ENCODE results near the gene MACROD2.
"Not testable (repeated sequence)": the region's sequence is repeated elsewhere in the genome, so short reads cannot be mapped to it uniquely, and the experiment has no call there.

The MACROD2 gene

GRCh38 chr20:14210146-14210545 lies 214.8 kb downstream of the MACROD2 start:
- Histone ChIP-seq H3K27ac (ENCODE audit: low read length) (no peak overlapping the region), H3K4me3 (ENCODE audit: low read length in 2 of 2) (no peak overlapping the region), H3K4me1 (ENCODE audit: control insufficient read depth, insufficient read depth, low read length) (no peaks in the 10 kb centered on the region), H3K36me3 (ENCODE audit: control insufficient read depth in 2 of 2, insufficient read depth in 2 of 2, low read length in 2 of 2) (no peaks in the 10 kb centered on the region), H3K9me3 (ENCODE audit: control insufficient read depth in 2 of 2, low read length in 2 of 2) (no peaks in the 10 kb centered on the region), H3K9ac (ENCODE audit: low read length in 2 of 2) (no peak overlapping the region), H3K27me3 (ENCODE audit: control insufficient read depth in 1 of 2, insufficient read depth in 2 of 2, low read length in 2 of 2) (no peaks in the 10 kb centered on the region)

- H3K27ac ChIP-seq (ENCODE audit: low read length): no peak overlapping the region
- no peaks in the 10 kb centered on the region for H3K27me3 ChIP-seq (ENCODE audit: control insufficient read depth in 1 of 2, insufficient read depth in 2 of 2, low read length in 2 of 2)
- no peaks in the 10 kb centered on the region for H3K4me1 ChIP-seq (ENCODE audit: control insufficient read depth, insufficient read depth, low read length)
- no peaks in the 10 kb centered on the region for H3K36me3 ChIP-seq (ENCODE audit: control insufficient read depth in 2 of 2, insufficient read depth in 2 of 2, low read length in 2 of 2)
- H3K4me3 ChIP-seq (ENCODE audit: low read length in 2 of 2): no peak overlapping the region
- no peaks in the 10 kb centered on the region for H3K9me3 ChIP-seq (ENCODE audit: control insufficient read depth in 2 of 2, low read length in 2 of 2)
- no peak overlapping the region for H3K9ac ChIP-seq (ENCODE audit: low read length in 2 of 2)
Observed at GRCh38 chr20:14214046-14214445, 218.7 kb downstream of the MACROD2 start.

GRCh38 chr20:14215880-14216279 lies 220.6 kb downstream of the MACROD2 start:
- not testable (repeated sequence) for H3K36me3 ChIP-seq (ENCODE audit: control insufficient read depth in 2 of 2, insufficient read depth in 2 of 2, low read length in 2 of 2); H3K4me1 ChIP-seq (ENCODE audit: control insufficient read depth, insufficient read depth, low read length); H3K9ac ChIP-seq (ENCODE audit: low read length in 2 of 2); H3K27ac ChIP-seq (ENCODE audit: low read length); H3K9me3 ChIP-seq (ENCODE audit: control insufficient read depth in 2 of 2, low read length in 2 of 2); H3K4me3 ChIP-seq (ENCODE audit: low read length in 2 of 2); H3K27me3 ChIP-seq (ENCODE audit: control insufficient read depth in 1 of 2, insufficient read depth in 2 of 2, low read length in 2 of 2)

DNA sequence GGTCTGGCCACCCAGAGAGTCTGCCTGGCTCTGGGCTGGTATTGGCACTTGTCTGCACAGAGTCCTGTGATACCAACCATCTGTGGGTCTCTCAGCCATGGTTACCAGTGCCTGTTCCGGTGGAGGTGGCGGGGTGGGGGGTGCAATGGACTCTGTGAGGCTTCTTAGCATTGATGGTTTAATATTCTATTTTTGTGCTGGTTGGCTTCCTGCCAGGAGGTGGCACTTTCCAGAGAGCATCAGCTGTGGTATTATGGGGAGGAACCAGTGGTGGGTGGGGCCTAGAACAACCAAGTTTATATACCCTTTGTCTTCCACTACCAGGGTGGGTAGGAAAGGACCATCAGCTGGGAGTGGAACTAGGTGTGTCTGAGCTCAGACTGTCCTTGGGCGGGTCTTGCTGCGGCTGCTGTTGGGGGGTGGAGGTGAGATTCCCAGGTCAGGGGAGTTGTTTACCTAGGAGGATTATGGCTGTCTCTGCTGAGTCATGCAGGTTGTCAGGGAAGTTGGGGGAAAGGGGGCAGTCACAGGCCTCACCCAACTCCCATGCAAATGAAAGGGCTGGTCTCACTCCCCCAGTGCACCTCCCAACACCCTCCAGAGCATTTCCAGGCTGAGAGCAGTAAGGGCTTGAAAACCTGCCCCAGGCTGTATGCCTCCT lies 224.6 kb downstream of the MACROD2 start:
- no peaks in the 10 kb centered on the region for H3K36me3 ChIP-seq (ENCODE audit: control insufficient read depth in 2 of 2, insufficient read depth in 2 of 2, low read length in 2 of 2)
- H3K4me3 ChIP-seq (ENCODE audit: low read length in 2 of 2): no peak overlapping the region
- H3K9me3 ChIP-seq (ENCODE audit: control insufficient read depth in 2 of 2, low read length in 2 of 2): no peaks in the 10 kb centered on the region
- no peaks in the 10 kb centered on the region for H3K27me3 ChIP-seq (ENCODE audit: control insufficient read depth in 1 of 2, insufficient read depth in 2 of 2, low read length in 2 of 2)
- no peak overlapping the region for H3K9ac ChIP-seq (ENCODE audit: low read length in 2 of 2)
- no peak overlapping the region for H3K27ac ChIP-seq (ENCODE audit: low read length)
- no peaks in the 10 kb centered on the region for H3K4me1 ChIP-seq (ENCODE audit: control insufficient read depth, insufficient read depth, low read length)

GRCh38 chr20:14220986-14221385 lies 225.7 kb downstream of the MACROD2 start:
- Histone ChIP-seq H3K9me3 (ENCODE audit: control insufficient read depth in 2 of 2, low read length in 2 of 2) (no peaks in the 10 kb centered on the region), H3K9ac (ENCODE audit: low read length in 2 of 2) (no peak overlapping the region), H3K36me3 (ENCODE audit: control insufficient read depth in 2 of 2, insufficient read depth in 2 of 2, low read length in 2 of 2) (no peaks in the 10 kb centered on the region)

GRCh38 chr20:14223806-14224205 lies 228.5 kb downstream of the MACROD2 start:
- Histone ChIP-seq H3K9ac (ENCODE audit: low read length in 2 of 2) (no peak overlapping the region), H3K4me1 (ENCODE audit: control insufficient read depth, insufficient read depth, low read length) (no peaks in the 10 kb centered on the region), H3K27me3 (ENCODE audit: control insufficient read depth in 1 of 2, insufficient read depth in 2 of 2, low read length in 2 of 2) (no peaks in the 10 kb centered on the region), H3K36me3 (ENCODE audit: control insufficient read depth in 2 of 2, insufficient read depth in 2 of 2, low read length in 2 of 2) (no peaks in the 10 kb centered on the region), H3K9me3 (ENCODE audit: control insufficient read depth in 2 of 2, low read length in 2 of 2) (no peaks in the 10 kb centered on the region), H3K4me3 (ENCODE audit: low read length in 2 of 2) (no peak overlapping the region), H3K27ac (ENCODE audit: low read length) (no peak overlapping the region)

More at GRCh38 chr20:14220986-14221385, 225.7 kb downstream of the MACROD2 start:
- no peak overlapping the region for H3K4me3 ChIP-seq (ENCODE audit: low read length in 2 of 2)
- no peaks in the 10 kb centered on the region for H3K27me3 ChIP-seq (ENCODE audit: control insufficient read depth in 1 of 2, insufficient read depth in 2 of 2, low read length in 2 of 2)
- H3K27ac ChIP-seq (ENCODE audit: low read length): no peak overlapping the region
- no peaks in the 10 kb centered on the region for H3K4me1 ChIP-seq (ENCODE audit: control insufficient read depth, insufficient read depth, low read length)

GRCh38 chr20:14226051-14227049 lies 231.0 kb downstream of the MACROD2 start:
- not testable (repeated sequence) for H3K27ac ChIP-seq (ENCODE audit: low read length)
- H3K9ac ChIP-seq (ENCODE audit: low read length in 2 of 2): peak overlapping the region; percentile 7 to 23

DNA sequence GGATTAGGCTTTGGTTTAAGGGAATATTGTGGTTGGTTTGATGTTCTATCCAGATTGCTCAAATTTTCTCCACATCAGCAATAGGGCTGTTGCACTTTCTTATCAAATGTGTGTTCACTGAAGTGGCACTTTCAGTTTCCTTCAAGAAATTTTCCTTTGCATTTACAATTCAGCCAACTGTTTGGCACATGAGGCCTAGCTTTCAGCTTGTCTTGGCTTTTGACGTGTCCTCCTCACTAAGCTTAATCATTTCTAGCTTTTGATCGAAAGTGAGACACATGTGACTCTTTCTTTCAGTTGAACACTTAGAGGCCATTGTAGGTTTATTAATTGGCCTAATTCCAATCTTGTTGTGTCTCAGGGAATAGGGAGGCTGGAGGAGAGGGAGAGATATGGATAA lies 237.3 kb downstream of the MACROD2 start:
- Histone ChIP-seq H3K9me3 (ENCODE audit: control insufficient read depth in 2 of 2, low read length in 2 of 2) (no peaks in the 10 kb centered on the region), H3K36me3 (ENCODE audit: control insufficient read depth in 2 of 2, insufficient read depth in 2 of 2, low read length in 2 of 2) (no peaks in the 10 kb centered on the region), H3K9ac (ENCODE audit: low read length in 2 of 2) (no peak overlapping the region), H3K27ac (ENCODE audit: low read length) (no peak overlapping the region), H3K27me3 (ENCODE audit: control insufficient read depth in 1 of 2, insufficient read depth in 2 of 2, low read length in 2 of 2) (no peaks in the 10 kb centered on the region), H3K4me3 (ENCODE audit: low read length in 2 of 2) (no peak overlapping the region), H3K4me1 (ENCODE audit: control insufficient read depth, insufficient read depth, low read length) (no peaks in the 10 kb centered on the region)

More at GRCh38 chr20:14226051-14227049, 231.0 kb downstream of the MACROD2 start:
- H3K9me3 ChIP-seq (ENCODE audit: control insufficient read depth in 2 of 2, low read length in 2 of 2); H3K4me1 ChIP-seq (ENCODE audit: control insufficient read depth, insufficient read depth, low read length); H3K36me3 ChIP-seq (ENCODE audit: control insufficient read depth in 2 of 2, insufficient read depth in 2 of 2, low read length in 2 of 2); H3K27me3 ChIP-seq (ENCODE audit: control insufficient read depth in 1 of 2, insufficient read depth in 2 of 2, low read length in 2 of 2): not testable (repeated sequence)
- H3K4me3 ChIP-seq (ENCODE audit: low read length in 2 of 2): peak overlapping the region; percentile 31 to 74

- H3K27me3 ChIP-seq (ENCODE audit: control insufficient read depth in 1 of 2, insufficient read depth in 2 of 2, low read length in 2 of 2): no peaks in the 10 kb centered on the region
- no peaks in the 10 kb centered on the region for H3K9me3 ChIP-seq (ENCODE audit: control insufficient read depth in 2 of 2, low read length in 2 of 2)
- no peaks in the 10 kb centered on the region for H3K4me1 ChIP-seq (ENCODE audit: control insufficient read depth, insufficient read depth, low read length)
- no peak overlapping the region for H3K4me3 ChIP-seq (ENCODE audit: low read length in 2 of 2)
- H3K27ac ChIP-seq (ENCODE audit: low read length): no peak overlapping the region
- H3K9ac ChIP-seq (ENCODE audit: low read length in 2 of 2): no peak overlapping the region
- no peaks in the 10 kb centered on the region for H3K36me3 ChIP-seq (ENCODE audit: control insufficient read depth in 2 of 2, insufficient read depth in 2 of 2, low read length in 2 of 2)
Observed at GRCh38 chr20:14234666-14235295, 239.5 kb downstream of the MACROD2 start.

- Histone ChIP-seq H3K27me3 (ENCODE audit: control insufficient read depth in 1 of 2, insufficient read depth in 2 of 2, low read length in 2 of 2) (no peaks in the 10 kb centered on the region), H3K4me1 (ENCODE audit: control insufficient read depth, insufficient read depth, low read length) (no peaks in the 10 kb centered on the region), H3K9me3 (ENCODE audit: control insufficient read depth in 2 of 2, low read length in 2 of 2) (no peaks in the 10 kb centered on the region), H3K9ac (ENCODE audit: low read length in 2 of 2) (no peak overlapping the region), H3K4me3 (ENCODE audit: low read length in 2 of 2) (no peak overlapping the region), H3K36me3 (ENCODE audit: control insufficient read depth in 2 of 2, insufficient read depth in 2 of 2, low read length in 2 of 2) (no peaks in the 10 kb centered on the region), H3K27ac (ENCODE audit: low read length) (no peak overlapping the region)
Observed at GRCh38 chr20:14235355-14235754, 240.0 kb downstream of the MACROD2 start.
